ENCODE results near the gene IRS2. TPM values are rescaled to one million over a fixed set of nuclear protein-coding genes. Genes with fewer than 3 reads are reported as not detected.

The IRS2 gene
- total RNA-seq, 6 experiments from 2014 or later: 8.8 to 26.0 (median 17.5) TPM

- intact Hi-C loops (cut with DNase I): no loop called here
- no peaks in the 10 kb centered on the region for H3K27me3 ChIP-seq
- ATAC-seq (no peak), DNase-seq (no peak)
- H3K9me3 ChIP-seq: no peaks in the 10 kb centered on the region
- no peak overlapping the region for H3K27ac ChIP-seq
- TF ChIP-seq POLR2A (IDR thresholded peaks at IDR 0.05): no peak
- TF ChIP-seq, protein P1, sequence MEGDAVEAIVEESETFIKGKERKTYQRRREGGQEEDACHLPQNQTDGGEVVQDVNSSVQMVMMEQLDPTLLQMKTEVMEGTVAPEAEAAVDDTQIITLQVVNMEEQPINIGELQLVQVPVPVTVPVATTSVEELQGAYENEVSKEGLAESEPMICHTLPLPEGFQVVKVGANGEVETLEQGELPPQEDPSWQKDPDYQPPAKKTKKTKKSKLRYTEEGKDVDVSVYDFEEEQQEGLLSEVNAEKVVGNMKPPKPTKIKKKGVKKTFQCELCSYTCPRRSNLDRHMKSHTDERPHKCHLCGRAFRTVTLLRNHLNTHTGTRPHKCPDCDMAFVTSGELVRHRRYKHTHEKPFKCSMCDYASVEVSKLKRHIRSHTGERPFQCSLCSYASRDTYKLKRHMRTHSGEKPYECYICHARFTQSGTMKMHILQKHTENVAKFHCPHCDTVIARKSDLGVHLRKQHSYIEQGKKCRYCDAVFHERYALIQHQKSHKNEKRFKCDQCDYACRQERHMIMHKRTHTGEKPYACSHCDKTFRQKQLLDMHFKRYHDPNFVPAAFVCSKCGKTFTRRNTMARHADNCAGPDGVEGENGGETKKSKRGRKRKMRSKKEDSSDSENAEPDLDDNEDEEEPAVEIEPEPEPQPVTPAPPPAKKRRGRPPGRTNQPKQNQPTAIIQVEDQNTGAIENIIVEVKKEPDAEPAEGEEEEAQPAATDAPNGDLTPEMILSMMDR (IDR thresholded peaks at IDR 0.05): no peak
- no peak overlapping the region for H3K4me3 ChIP-seq
- H3K4me1 ChIP-seq: peaks cover 0 to 14% (median 5%) of the 10 kb centered on the region in 4 donors
- no peaks in the 10 kb centered on the region for H3K36me3 ChIP-seq
- 73% methylated on average over 13 of the region's 17 CpGs for WGBS (ENCODE audit: insufficient coverage, low coverage, low lambda C conversion rate, missing lambda C conversion rate)
Measured at GRCh38 chr13:109728791-109729731, 57.3 kb downstream of the IRS2 start.

DNA sequence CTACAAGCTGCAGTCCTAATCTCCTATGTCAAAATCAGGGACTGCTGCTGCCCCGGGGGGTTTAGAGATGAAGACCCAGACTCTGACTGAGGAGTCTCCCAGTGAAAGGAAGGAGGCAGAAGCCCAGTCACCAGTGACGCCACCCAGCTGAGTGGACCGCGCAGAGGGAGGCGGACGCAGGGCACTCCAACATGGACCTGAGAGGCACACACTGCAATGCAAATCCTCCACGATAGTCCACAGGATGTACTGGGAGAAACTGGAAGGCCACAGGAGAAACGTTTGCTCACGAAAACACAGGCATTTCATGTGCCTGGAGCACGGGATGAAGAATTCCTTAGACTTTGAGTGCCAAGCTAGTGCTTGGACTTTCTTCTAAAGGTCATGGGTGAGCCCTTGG is 58.3 kb downstream of the IRS2 start:
- intact Hi-C loops (cut with DNase I): no loop called here

GRCh38 chr13:109727251-109727650 is 59.1 kb downstream of the IRS2 start:
- H3K27me3 ChIP-seq: no peaks in the 10 kb centered on the region
- H3K36me3 ChIP-seq: no peaks in the 10 kb centered on the region
- intact Hi-C loops (cut with DNase I): no loop called here
- no peaks in the 10 kb centered on the region for H3K9me3 ChIP-seq
- 33% methylated on average over 5 of the region's 5 CpGs for WGBS (ENCODE audit: insufficient coverage, low coverage, low lambda C conversion rate, missing lambda C conversion rate)
- peaks cover 0 to 23% (median 7%) of the 10 kb centered on the region in 4 donors for H3K4me1 ChIP-seq
- no peak overlapping the region for H3K4me3 ChIP-seq
- no peak overlapping the region for H3K27ac ChIP-seq
- ATAC-seq: peak in 3 of 4 donors; percentile 59 to 82 (median 74)
- TF ChIP-seq, protein P1 (IDR thresholded peaks at IDR 0.05): no peak
- TF ChIP-seq POLR2A (IDR thresholded peaks at IDR 0.05): no peak
- DNase-seq: peak in 1 of 3 donors; percentile 49

More for the DNA sequence above, 58.3 kb downstream of the IRS2 start:
- 88% methylated on average over 7 of the region's 10 CpGs for WGBS (ENCODE audit: insufficient coverage, low coverage, low lambda C conversion rate, missing lambda C conversion rate)
- no peak for TF ChIP-seq POLR2A (IDR thresholded peaks at IDR 0.05)
- DNase-seq (no peak), ATAC-seq (no peak)
- H3K9me3 ChIP-seq: no peaks in the 10 kb centered on the region
- H3K4me1 ChIP-seq: peaks cover 0 to 14% (median 5%) of the 10 kb centered on the region in 4 donors
- no peaks in the 10 kb centered on the region for H3K36me3 ChIP-seq
- H3K27me3 ChIP-seq: no peaks in the 10 kb centered on the region
- H3K27ac ChIP-seq: no peak overlapping the region
- no peak overlapping the region for H3K4me3 ChIP-seq

- no peak overlapping the region for H3K4me3 ChIP-seq
- 77% methylated on average over 4 of the region's 7 CpGs for WGBS (ENCODE audit: insufficient coverage, low coverage, low lambda C conversion rate, missing lambda C conversion rate)
Measured at GRCh38 chr13:109725995-109726637, 60.3 kb downstream of the IRS2 start.

More at GRCh38 chr13:109725995-109726637, 60.3 kb downstream of the IRS2 start:
- no peak for TF ChIP-seq POLR2A (IDR thresholded peaks at IDR 0.05)
- TF ChIP-seq, protein P1 (IDR thresholded peaks at IDR 0.05): no peak
- H3K4me1 ChIP-seq: peaks cover 0 to 34% (median 11%) of the 10 kb centered on the region in 4 donors
- no peak overlapping the region for H3K27ac ChIP-seq
- no peak for DNase-seq
- no peaks in the 10 kb centered on the region for H3K9me3 ChIP-seq
- no peaks in the 10 kb centered on the region for H3K36me3 ChIP-seq
- no peak for ATAC-seq
- intact Hi-C loops (cut with DNase I): no loop called here
- H3K27me3 ChIP-seq: no peaks in the 10 kb centered on the region
